GM12801 (cell line): ENCODE data around the gene LSM14B.

Experiments
- TF ChIP-seq, protein P1 (sequence below): IDR thresholded peaks from one replicate; pipeline ENCODE4 v1.5.1; 2011; ENCODE audit warnings: control low read depth; ENCODE audit not compliant: insufficient read length; ENCODE audit errors: extremely low read depth

LSM14B gene

DNA sequence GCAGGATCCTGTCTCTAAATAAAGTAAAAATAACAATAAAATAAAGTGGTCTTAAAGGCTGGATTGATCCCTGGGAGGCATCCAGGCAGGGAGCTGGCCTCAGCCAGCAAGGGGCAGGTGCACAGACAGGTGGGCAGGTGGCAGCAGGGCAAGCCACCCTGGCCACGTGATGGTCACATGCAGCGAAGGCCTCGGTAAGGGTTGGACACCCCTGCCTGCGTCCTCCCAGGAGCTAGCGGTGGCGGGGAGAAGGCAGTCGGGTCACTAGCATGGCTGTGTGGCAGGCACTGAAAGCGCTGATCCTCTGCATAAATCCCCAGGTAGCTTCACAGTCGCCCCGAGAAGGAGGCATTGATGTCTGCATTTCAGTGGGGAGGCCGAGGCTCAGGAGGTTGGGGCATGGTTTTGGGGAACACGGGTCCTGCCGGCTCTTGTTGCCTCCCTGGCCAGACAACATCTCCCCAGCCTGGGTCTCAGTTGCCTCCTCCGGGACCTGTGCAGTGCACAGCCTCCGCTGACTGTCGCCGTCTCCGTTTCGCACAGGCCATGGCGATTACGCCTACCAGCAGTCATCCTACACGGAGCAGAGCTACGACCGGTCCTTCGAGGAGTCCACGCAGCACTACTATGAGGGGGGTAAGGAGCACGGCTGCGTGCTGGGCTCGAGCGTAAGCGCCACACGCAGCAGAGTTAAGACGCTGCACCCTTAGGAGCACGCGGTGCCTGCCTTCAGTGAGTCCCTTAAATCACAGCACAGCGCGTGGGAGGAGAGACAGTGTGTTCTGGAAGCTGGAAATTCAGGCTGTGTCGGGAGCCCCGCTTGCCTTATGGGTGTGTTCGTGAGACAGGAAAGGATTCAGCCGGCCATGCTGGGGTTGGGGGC lies 42.8 kb downstream of the LSM14B start:
- TF ChIP-seq, protein P1, sequence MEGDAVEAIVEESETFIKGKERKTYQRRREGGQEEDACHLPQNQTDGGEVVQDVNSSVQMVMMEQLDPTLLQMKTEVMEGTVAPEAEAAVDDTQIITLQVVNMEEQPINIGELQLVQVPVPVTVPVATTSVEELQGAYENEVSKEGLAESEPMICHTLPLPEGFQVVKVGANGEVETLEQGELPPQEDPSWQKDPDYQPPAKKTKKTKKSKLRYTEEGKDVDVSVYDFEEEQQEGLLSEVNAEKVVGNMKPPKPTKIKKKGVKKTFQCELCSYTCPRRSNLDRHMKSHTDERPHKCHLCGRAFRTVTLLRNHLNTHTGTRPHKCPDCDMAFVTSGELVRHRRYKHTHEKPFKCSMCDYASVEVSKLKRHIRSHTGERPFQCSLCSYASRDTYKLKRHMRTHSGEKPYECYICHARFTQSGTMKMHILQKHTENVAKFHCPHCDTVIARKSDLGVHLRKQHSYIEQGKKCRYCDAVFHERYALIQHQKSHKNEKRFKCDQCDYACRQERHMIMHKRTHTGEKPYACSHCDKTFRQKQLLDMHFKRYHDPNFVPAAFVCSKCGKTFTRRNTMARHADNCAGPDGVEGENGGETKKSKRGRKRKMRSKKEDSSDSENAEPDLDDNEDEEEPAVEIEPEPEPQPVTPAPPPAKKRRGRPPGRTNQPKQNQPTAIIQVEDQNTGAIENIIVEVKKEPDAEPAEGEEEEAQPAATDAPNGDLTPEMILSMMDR = no peak

DNA sequence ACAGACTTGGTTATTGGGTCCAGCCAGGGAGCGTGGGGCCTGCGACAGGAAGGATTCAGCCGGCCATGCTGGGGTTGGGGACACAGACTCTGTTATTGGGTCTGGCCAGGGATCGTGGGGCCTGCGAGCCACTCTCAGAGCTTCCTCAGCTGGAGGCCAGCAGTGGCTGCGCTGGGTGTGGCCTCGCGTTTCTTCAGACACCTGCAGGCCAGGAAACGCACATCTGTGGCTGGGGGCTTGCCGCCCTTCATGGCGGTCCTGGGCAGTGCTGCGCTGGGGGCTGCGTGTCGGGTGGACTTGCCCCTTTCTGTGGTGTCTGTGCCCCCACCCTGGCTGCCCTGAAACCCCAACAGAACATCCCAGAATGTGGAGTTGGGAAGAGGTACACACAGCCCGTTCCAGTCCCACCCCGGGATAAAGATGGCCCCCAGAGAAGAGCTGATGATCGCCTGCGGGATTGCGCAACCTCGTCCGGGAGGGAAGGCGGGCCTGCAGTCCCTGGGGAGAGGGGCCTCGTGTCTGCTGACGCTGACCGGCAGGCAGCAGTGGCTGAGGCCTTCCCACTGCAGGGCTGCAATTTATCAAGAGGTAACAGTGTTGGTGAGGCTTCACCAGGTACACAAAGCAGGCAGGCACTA lies 43.6 kb downstream of the LSM14B start:
- TF ChIP-seq, protein P1 = no peak

DNA sequence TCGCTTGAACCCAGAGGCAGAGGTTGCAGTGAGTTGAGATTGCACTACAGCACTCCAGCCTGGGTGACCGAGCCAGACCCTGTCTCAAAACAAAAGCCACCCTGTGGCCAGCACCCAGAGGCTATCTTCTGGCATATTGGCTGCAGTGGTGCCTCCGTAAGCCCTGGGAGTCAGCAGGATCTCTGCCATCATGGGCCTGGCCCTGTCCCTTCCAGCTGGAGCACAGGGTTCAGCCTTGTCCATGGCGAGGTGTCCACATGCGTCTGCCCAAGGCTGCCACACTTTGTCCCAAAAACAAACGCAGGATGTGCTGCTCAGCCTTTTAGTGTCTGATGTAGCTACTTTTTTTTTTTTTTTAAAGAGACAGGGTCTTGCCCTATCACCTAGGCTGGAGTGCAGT lies 45.2 kb downstream of the LSM14B start:
- TF ChIP-seq, protein P1 = no peak

DNA sequence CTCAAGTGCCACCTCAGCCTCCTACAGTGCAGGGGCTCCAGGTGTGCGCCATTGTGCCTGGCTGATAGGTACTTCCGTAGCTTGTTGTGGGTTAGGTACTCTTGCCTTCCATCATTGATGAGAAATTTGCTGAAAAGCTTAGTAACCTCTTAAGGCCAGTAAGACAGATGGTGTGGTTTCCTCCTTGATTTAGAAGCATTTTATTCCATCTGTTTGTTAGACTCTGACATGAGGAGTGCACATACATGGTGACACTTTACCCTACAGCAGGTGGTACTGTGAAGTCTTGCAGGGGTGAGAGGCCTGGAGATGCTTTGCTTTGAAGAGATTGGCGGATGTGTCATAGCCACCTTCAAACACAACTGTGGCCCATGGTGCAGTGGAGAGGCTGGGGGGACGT lies 45.8 kb downstream of the LSM14B start:
- TF ChIP-seq, protein P1 = no peak

DNA sequence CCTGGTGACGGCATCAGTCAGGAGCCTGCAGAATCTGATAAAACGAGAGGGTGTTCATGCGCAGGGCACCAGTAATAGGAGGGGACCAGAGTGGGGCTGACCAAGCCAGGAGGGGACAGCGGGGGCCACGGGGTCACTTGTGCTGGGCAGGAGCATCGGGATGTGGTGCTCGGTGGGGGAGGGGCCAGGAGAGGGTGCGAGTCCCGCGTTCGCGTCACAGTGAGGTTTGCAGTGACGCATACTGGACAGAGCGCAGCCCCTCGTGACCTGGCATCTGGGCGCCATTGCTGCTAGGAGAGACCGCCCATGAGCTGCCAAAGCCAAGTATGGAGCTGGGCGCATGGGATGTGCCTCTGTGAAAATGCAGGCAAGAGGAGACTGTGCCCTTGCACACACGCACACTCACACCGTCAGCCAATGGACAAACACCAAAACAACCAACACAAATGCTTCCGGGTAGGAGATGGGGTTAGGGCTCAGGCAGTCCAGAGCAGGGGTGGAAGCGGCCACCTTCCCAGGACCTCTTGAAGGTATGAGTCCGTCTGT lies 46.7 kb downstream of the LSM14B start:
- TF ChIP-seq, protein P1 = no peak

DNA sequence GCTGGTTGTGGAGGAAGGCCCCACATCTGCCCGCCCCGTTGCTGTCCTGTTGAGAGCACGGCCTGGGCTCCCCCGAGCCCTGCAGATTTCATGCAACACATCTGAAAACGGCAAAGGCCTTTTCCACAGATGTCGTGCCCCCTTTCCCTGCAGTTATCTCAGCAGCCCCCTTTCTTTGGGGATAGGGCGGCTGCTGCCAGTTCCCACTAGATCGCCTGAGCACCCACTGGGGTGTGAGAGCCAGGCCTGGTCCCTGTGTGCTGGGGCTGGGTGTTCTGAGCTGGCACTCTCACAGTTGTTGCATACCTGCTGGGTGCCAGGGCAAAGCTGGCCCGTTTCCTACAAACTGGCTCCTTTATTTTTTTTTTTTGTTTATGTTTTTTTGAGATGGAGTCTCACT lies 48.3 kb downstream of the LSM14B start:
- TF ChIP-seq, protein P1 = no peak

DNA sequence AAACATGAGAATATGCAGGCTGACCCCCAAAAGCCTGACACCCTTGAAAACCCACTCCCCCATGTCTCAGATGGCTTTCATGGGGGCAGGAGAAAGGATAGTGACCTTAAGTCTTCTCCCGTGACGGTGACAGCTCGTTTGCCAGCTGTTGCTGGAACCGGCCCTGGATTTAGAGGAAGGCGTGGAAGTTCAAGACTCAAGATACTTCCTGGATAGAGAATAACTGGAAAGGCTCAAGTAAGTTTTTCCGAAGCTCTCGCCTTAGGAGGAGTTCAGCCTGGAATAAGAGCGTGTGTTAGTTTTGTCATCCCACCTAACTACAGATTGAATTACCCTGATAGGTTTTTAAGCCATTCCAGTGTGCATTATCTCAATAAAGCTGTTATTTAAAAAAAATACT lies 49.0 kb downstream of the LSM14B start:
- TF ChIP-seq, protein P1 = no peak
